ENCODE measurements around the gene HIF3A.
A peak's percentile ranks its signal among the peaks of the same experiment; 100 is the strongest.

The HIF3A gene

GRCh38 chr19:46357846-46358583 is 61.2 kb downstream of the HIF3A start:
- no peaks in the 10 kb centered on the region for H3K27me3 Mint-ChIP-seq
- H3K9me3 Mint-ChIP-seq: no peaks in the 10 kb centered on the region
- DNase-seq (ENCODE audit: low spot score in 2 of 2): no peak
- peaks cover 41% of the 10 kb centered on the region for H3K4me1 Mint-ChIP-seq
- H3K36me3 Mint-ChIP-seq (ENCODE audit: insufficient read depth): peaks cover 16% of the 10 kb centered on the region
- no peak for ATAC-seq (replicated peaks; ENCODE audit: extremely low read depth, poor library complexity, severe bottlenecking)
- H3K4me3 Mint-ChIP-seq: no peak overlapping the region
- no peak overlapping the region for H3K27ac Mint-ChIP-seq (ENCODE audit: low read depth)

DNA sequence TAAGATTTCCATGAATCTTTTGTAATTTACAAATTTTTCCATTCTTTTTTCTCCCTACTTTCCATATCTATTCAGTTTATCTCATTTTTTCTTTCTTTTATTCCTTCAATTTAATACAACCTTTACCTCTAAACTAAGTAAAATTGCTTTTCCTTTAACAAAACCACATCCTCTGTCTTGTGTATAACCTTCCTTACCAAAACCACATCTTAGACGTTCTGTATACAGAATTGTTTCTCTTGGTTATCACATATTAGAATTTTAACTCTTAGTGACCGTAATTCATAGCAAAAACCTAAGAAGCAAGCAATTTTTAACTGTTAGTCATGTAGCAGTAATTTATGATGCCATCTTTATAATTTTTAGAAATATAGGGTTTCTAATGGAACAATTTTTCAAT is 65.1 kb downstream of the HIF3A start:
- ATAC-seq (replicated peaks; ENCODE audit: extremely low read depth, poor library complexity, severe bottlenecking) (peak; percentile 99), DNase-seq (ENCODE audit: low spot score in 2 of 2) (no peak)
- Mint-ChIP-seq H3K4me3 (peak overlapping the region; percentile 71), H3K27ac (ENCODE audit: low read depth) (peak overlapping the region; percentile 7), H3K36me3 (ENCODE audit: insufficient read depth) (peaks cover 11% of the 10 kb centered on the region), H3K9me3 (no peaks in the 10 kb centered on the region), H3K4me1 (peaks cover 51% of the 10 kb centered on the region), H3K27me3 (no peaks in the 10 kb centered on the region)

DNA sequence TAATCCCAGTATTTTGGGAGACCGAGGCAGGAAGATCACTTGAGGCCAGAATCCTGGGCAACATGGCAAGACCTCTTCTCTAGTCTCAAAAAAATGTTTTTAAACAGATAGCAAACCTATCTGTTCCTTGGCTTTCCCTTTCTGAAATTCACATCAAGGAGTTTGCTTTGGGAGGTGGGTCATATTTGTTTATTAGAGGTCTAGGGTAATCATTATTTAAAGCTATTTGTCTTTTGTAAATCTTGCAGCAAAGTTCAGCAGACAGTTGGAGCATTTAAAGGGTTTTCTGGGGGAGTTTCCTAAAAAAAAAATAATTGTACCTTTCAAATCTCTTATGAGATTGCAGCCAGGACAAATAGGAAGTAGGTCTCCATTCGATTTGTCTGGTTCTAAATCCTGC is 67.5 kb downstream of the HIF3A start:
- no peak for DNase-seq (ENCODE audit: low spot score in 2 of 2)
- Mint-ChIP-seq H3K4me1 (peaks cover 55% of the 10 kb centered on the region), H3K4me3 (no peak overlapping the region), H3K27me3 (no peaks in the 10 kb centered on the region), H3K9me3 (no peaks in the 10 kb centered on the region), H3K36me3 (ENCODE audit: insufficient read depth) (peaks cover 12% of the 10 kb centered on the region), H3K27ac (ENCODE audit: low read depth) (no peak overlapping the region)
- ATAC-seq (replicated peaks; ENCODE audit: extremely low read depth, poor library complexity, severe bottlenecking): no peak

GRCh38 chr19:46365561-46365960 is 68.7 kb downstream of the HIF3A start:
- Mint-ChIP-seq H3K9me3 (no peaks in the 10 kb centered on the region), H3K36me3 (ENCODE audit: insufficient read depth) (peaks cover 13% of the 10 kb centered on the region), H3K27me3 (no peaks in the 10 kb centered on the region), H3K4me1 (peaks cover 54% of the 10 kb centered on the region), H3K27ac (ENCODE audit: low read depth) (no peak overlapping the region), H3K4me3 (no peak overlapping the region)
- ATAC-seq (replicated peaks; ENCODE audit: extremely low read depth, poor library complexity, severe bottlenecking) (no peak), DNase-seq (ENCODE audit: low spot score in 2 of 2) (no peak)

- Mint-ChIP-seq H3K36me3 (ENCODE audit: insufficient read depth) (peaks cover 11% of the 10 kb centered on the region), H3K9me3 (no peaks in the 10 kb centered on the region), H3K27me3 (no peaks in the 10 kb centered on the region), H3K4me3 (no peak overlapping the region), H3K4me1 (peaks cover 56% of the 10 kb centered on the region), H3K27ac (ENCODE audit: low read depth) (no peak overlapping the region)
- DNase-seq (ENCODE audit: low spot score in 2 of 2) (no peak), ATAC-seq (replicated peaks; ENCODE audit: extremely low read depth, poor library complexity, severe bottlenecking) (no peak)
Measured at GRCh38 chr19:46366620-46367292, 69.9 kb downstream of the HIF3A start.

DNA sequence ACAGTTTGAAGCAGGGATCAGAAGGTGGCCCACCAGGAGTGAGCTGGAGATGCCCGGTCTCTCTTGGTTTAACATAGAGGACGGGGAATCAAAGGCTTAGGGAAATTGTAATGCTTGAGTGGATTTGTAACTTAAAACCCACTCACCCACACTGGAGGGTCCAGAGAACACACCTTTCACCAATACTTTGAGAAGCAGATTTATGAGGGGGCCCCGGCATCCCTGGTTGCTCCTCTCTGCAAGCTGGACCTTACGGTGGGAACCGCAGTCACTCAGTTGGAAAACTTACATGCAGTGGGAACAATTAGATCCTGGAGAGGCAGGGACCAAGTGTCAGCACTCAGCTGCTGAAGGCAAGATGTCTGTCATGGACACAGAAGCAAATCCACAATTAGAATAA is 70.6 kb downstream of the HIF3A start:
- Mint-ChIP-seq H3K27ac (ENCODE audit: low read depth) (no peak overlapping the region), H3K9me3 (no peaks in the 10 kb centered on the region), H3K36me3 (ENCODE audit: insufficient read depth) (peaks cover 8% of the 10 kb centered on the region), H3K4me1 (peaks cover 56% of the 10 kb centered on the region), H3K27me3 (no peaks in the 10 kb centered on the region), H3K4me3 (no peak overlapping the region)
- ATAC-seq (replicated peaks; ENCODE audit: extremely low read depth, poor library complexity, severe bottlenecking): no peak
- DNase-seq (ENCODE audit: low spot score in 2 of 2): no peak

GRCh38 chr19:46368116-46368515 is 71.3 kb downstream of the HIF3A start:
- Mint-ChIP-seq H3K9me3 (no peaks in the 10 kb centered on the region), H3K27ac (ENCODE audit: low read depth) (no peak overlapping the region), H3K4me3 (no peak overlapping the region), H3K27me3 (no peaks in the 10 kb centered on the region), H3K36me3 (ENCODE audit: insufficient read depth) (peaks cover 8% of the 10 kb centered on the region), H3K4me1 (peaks cover 56% of the 10 kb centered on the region)
- no peak for DNase-seq (ENCODE audit: low spot score in 2 of 2)
- ATAC-seq (replicated peaks; ENCODE audit: extremely low read depth, poor library complexity, severe bottlenecking): no peak

DNA sequence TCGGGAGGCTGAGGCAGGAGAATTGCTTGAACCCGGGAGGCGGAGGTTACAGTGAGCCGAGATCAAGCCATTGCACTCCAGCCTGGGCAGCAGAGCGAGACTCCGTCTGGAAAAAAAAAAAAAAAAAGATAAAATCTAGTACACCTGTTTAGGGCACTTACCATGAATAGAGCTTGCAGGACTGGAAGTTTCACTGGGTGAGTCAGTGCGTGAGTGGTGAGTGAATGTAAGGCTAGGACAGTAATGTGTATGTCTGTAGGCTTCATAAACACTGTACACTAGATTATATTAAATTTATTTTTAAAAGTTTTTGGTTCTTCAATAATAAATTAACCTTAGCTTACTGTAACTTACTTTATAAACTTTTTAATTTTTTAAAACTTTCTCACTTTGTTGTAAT is 73.0 kb downstream of the HIF3A start:
- no peaks in the 10 kb centered on the region for H3K27me3 Mint-ChIP-seq
- no peak overlapping the region for H3K4me3 Mint-ChIP-seq
- H3K4me1 Mint-ChIP-seq: peaks cover 43% of the 10 kb centered on the region
- no peak for ATAC-seq (replicated peaks; ENCODE audit: extremely low read depth, poor library complexity, severe bottlenecking)
- no peaks in the 10 kb centered on the region for H3K9me3 Mint-ChIP-seq
- peaks cover 3% of the 10 kb centered on the region for H3K36me3 Mint-ChIP-seq (ENCODE audit: insufficient read depth)
- no peak for DNase-seq (ENCODE audit: low spot score in 2 of 2)
- no peak overlapping the region for H3K27ac Mint-ChIP-seq (ENCODE audit: low read depth)

DNA sequence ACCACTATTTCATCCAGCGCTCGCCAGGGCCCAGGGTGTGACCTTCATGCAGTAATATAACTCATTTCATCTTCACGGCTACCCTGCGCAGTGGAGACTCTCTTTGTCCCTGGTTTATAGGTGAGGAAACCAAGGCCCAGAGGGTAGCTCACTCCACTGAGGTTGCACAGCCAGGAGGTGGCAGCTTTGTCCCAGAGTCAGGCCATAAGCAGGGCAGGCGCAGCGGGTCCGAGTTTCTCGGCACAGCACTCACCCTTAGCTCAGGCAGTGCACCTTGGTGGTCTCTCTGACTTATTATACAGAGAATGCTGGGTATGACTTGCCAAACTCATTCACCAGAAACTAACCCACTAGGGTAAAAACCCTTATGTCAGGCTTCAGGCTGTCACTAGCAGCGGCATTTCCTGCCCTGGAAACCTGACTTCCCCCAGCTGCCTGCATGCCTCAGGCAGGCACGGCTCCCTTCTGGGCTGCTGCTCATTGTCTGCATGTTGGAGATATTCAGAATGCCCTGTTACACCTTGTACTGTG is 74.6 kb downstream of the HIF3A start:
- H3K36me3 Mint-ChIP-seq (ENCODE audit: insufficient read depth): peaks cover 5% of the 10 kb centered on the region
- no peaks in the 10 kb centered on the region for H3K27me3 Mint-ChIP-seq
- no peak overlapping the region for H3K4me3 Mint-ChIP-seq
- DNase-seq (ENCODE audit: low spot score in 2 of 2) (no peak), ATAC-seq (replicated peaks; ENCODE audit: extremely low read depth, poor library complexity, severe bottlenecking) (no peak)
- peak overlapping the region; percentile 68 for H3K27ac Mint-ChIP-seq (ENCODE audit: low read depth)
- no peaks in the 10 kb centered on the region for H3K9me3 Mint-ChIP-seq
- H3K4me1 Mint-ChIP-seq: peaks cover 32% of the 10 kb centered on the region

GRCh38 chr19:46372901-46373490 is 76.2 kb downstream of the HIF3A start:
- no peak for DNase-seq (ENCODE audit: low spot score in 2 of 2)
- Mint-ChIP-seq H3K27ac (ENCODE audit: low read depth) (no peak overlapping the region), H3K27me3 (no peaks in the 10 kb centered on the region), H3K4me1 (peaks cover 27% of the 10 kb centered on the region), H3K36me3 (ENCODE audit: insufficient read depth) (peaks cover 7% of the 10 kb centered on the region), H3K4me3 (no peak overlapping the region), H3K9me3 (no peaks in the 10 kb centered on the region)
- ATAC-seq (replicated peaks; ENCODE audit: extremely low read depth, poor library complexity, severe bottlenecking): no peak

GRCh38 chr19:46373491-46374359 is 76.9 kb downstream of the HIF3A start:
- Mint-ChIP-seq H3K27me3 (no peaks in the 10 kb centered on the region), H3K9me3 (no peaks in the 10 kb centered on the region), H3K27ac (ENCODE audit: low read depth) (no peak overlapping the region), H3K36me3 (ENCODE audit: insufficient read depth) (peaks cover 8% of the 10 kb centered on the region), H3K4me1 (peaks cover 25% of the 10 kb centered on the region), H3K4me3 (no peak overlapping the region)
- DNase-seq (ENCODE audit: low spot score in 2 of 2): no peak
- ATAC-seq (replicated peaks; ENCODE audit: extremely low read depth, poor library complexity, severe bottlenecking): no peak

Measured in central memory CD8-positive, alpha-beta T cell (primary cell).